GM12801 (cell line): ENCODE measurements around the gene NHERF1.

Experiments
- CTCF ChIP-seq: IDR thresholded peaks from one replicate; pipeline ENCODE4 v1.5.1; 2011; ENCODE audit warnings: control low read depth; ENCODE audit not compliant: insufficient read length; ENCODE audit errors: extremely low read depth

NHERF1 gene

GRCh38 chr17:74712756-74713155 is 35.7 kb upstream of the NHERF1 start, which contains the start of gene CD300LF:
Gene CD300LF (minus strand): TSS chr17:74712923. CDS start chr17:74712866, 57 bp downstream.
- TF ChIP-seq CTCF = no peak

DNA sequence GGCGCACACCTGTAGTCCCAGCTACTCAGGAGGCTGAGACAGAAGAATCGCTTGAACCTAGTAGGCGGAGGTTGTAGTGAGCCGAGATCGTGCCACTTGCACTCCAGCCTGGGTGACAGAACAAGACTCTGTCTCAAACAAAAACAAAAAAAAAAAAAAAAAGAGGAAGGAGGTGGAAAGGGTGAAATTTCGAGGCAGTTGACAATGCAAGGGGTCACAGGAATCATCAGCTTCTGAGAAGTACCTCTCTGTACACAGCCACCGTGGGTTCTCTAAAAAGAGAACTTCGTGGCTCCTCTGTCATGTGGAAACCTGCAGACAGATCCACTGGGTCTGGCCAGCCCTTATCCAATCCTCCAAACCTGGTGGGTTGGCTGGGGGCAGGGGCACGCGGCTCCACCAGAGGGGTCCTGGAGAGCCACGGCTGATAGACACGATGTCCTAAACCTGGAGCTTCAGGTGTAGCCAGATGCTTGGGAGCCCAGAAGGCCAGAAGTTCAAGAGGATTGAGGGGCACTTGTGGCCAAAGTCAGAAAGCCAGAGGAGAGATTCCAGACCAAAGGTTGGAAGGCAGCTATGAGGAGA is 35.2 kb upstream of the NHERF1 start:
- no peak for TF ChIP-seq CTCF

DNA sequence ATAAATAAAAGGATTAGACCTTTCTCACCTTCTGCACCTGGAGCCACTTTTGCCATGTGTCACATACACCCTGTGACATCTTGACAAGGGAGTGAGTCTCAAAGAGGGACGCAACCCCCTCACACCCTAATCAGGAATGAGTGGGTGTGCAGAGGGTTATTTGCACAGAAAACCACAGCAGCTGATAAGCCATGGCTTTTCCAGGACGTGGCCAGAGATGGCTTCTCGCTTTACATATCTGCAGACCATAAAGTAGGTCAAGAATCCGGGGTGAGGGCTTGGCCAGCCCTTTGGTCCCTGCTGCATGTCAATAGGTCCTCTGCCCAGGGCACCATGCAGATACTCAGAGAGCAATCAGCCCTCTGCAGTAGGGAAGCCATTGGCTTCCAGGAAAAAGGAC is 33.3 kb upstream of the NHERF1 start:
- no peak for TF ChIP-seq CTCF

DNA sequence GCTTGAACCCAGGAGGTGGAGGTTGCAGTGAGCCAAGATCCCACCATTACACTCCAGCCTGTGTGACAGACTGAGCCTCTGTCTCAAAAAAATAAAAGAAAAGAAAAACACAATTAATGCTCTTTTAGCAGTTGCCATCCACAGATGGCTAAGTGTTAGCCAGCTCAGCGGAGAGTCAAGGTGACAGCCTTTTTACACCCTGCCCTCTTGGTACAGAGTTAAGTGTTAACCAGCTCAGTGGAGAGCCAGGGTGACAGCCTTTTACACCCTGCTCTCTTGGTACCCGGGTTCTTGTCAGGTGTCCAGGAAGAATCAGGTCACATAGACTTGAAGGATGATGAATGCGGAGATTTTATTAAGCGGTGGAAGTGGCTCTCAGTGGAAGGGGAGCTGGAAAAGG is 27.9 kb upstream of the NHERF1 start:
- no peak for TF ChIP-seq CTCF

- TF ChIP-seq CTCF = no peak
Measured at GRCh38 chr17:74722782-74723181, 25.6 kb upstream of the NHERF1 start.

DNA sequence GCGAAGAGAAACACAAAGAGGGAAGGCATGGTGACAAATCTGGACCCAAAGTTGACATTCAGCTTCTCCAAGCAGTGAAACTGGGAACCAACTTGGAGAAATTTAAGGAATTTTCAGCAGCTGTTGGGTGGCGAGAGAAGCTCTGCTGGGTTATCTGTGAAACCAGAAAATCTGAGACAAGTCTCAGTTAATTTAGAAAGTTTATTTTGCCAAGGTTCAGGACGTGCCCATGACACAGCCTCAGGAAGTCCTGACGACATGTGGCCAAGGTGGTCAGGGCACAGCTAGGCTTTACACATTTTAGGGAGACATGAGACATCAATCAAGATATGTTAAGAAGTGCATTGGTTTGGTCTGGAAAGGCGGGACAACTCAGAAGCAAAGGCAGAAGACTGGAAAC is 24.5 kb upstream of the NHERF1 start:
- TF ChIP-seq CTCF = no peak

DNA sequence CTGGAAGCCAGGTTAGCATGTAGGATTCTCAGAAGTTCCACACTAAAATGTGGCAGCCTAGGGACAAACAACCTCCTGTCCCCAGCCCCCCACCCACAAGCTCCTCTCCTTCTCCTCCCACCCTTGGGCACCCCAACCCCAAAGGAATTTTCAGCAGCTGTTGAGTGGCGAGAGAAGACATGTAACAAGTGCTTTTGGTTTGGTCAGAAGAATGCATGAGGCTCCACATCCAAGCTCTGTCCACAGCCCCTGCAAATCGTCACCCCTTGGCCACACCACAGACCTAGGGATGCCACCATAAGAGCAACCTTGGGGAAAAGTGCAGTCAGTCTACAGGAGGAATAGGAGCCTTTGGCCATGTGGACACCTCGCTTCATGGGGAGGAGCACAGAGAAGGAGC is 23.3 kb upstream of the NHERF1 start:
- TF ChIP-seq CTCF = no peak
